GM21723 (cell line): ENCODE results near the gene ALMS1.
"Not testable (repeated sequence)": the region's sequence is repeated elsewhere in the genome, so short reads cannot be mapped to it uniquely, and the experiment has no call there.

Experiments
- ATAC-seq: cut with Tn5 transposase; IDR thresholded peaks from one replicate; pipeline ENCODE4 v1.9.1; 2021; ENCODE audit warnings: mild to moderate bottlenecking, moderate library complexity; ENCODE audit not compliant: unreplicated experiment

The ALMS1 gene, protein sequence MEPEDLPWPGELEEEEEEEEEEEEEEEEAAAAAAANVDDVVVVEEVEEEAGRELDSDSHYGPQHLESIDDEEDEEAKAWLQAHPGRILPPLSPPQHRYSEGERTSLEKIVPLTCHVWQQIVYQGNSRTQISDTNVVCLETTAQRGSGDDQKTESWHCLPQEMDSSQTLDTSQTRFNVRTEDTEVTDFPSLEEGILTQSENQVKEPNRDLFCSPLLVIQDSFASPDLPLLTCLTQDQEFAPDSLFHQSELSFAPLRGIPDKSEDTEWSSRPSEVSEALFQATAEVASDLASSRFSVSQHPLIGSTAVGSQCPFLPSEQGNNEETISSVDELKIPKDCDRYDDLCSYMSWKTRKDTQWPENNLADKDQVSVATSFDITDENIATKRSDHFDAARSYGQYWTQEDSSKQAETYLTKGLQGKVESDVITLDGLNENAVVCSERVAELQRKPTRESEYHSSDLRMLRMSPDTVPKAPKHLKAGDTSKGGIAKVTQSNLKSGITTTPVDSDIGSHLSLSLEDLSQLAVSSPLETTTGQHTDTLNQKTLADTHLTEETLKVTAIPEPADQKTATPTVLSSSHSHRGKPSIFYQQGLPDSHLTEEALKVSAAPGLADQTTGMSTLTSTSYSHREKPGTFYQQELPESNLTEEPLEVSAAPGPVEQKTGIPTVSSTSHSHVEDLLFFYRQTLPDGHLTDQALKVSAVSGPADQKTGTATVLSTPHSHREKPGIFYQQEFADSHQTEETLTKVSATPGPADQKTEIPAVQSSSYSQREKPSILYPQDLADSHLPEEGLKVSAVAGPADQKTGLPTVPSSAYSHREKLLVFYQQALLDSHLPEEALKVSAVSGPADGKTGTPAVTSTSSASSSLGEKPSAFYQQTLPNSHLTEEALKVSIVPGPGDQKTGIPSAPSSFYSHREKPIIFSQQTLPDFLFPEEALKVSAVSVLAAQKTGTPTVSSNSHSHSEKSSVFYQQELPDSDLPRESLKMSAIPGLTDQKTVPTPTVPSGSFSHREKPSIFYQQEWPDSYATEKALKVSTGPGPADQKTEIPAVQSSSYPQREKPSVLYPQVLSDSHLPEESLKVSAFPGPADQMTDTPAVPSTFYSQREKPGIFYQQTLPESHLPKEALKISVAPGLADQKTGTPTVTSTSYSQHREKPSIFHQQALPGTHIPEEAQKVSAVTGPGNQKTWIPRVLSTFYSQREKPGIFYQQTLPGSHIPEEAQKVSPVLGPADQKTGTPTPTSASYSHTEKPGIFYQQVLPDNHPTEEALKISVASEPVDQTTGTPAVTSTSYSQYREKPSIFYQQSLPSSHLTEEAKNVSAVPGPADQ (N-terminal part only)

DNA sequence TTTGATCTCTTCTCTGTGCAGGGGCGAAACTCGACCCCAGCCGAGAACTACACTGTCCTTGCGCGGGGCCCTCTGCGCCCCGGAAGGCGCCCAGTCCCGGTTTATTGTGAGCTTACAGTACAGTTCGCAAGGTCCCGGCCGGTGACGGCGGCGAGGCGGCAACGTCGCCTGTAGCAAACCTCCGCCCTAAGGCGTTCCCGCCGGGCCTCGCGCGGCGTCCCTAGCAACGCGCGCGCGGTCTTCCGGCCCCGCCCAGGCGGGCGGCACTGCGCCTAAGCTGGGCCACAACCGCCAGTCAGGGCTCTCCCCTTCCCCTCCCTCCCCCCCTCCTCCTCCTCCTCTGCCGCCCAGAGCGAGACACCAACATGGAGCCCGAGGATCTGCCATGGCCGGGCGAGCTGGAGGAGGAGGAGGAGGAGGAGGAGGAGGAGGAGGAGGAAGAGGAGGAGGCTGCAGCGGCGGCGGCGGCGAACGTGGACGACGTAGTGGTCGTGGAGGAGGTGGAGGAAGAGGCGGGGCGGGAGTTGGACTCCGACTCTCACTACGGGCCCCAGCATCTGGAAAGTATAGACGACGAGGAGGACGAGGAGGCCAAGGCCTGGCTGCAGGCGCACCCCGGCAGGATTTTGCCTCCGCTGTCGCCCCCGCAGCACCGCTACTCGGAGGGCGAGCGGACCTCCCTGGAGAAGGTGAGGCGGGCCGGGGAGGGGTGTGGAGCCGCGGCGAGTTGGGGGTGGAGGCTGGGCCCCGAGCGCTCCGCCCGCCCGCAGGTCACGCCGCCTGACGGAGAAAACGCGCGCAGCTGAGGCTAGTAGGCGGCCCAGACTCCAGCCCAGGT is at the start of gene ALMS1:
TSS of gene ALMS1 (plus strand) at position 333 of the 838 bp plus-strand sequence. CDS start at position 366, 33 bp downstream.
- ATAC-seq = peak; percentile 88

DNA sequence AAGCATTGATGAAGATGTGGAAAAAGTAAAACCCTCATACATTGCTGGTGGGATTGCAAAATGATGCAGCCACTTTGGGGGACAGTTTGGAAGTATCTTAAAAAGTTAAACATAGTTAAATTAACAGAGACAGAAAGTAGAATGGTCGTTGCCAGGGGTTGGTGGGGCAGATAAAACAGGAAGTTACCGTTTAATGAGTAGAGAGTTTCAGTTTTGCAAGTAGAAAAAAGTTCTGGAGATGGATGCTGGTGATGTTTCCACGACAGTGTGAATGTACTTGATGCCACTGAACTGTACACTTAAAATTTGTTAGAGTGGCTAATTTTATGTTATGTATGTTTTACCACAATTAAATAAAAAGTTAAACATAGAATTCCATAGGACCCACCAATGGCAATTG is 47.8 kb upstream of the ALMS1 start:
- no peak for ATAC-seq

DNA sequence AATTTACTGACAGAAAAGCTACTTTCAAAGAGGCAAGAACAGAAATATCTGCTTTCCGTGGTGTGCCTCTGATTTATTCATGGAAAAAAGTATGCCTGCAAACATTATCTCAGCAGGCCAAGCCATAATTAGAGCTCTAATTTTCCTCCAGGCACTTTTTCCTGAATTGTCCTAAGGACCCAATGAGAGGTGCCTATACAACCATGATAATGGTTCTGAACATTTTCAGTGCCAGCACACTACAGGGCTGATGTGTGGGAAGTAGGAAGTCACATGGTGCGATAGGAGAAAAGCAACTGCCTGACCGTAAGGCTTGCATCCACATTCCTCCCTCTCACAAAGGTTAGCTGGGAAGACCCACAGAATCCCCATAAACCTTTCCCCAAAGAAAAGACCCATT is 46.4 kb upstream of the ALMS1 start:
- ATAC-seq = no peak

DNA sequence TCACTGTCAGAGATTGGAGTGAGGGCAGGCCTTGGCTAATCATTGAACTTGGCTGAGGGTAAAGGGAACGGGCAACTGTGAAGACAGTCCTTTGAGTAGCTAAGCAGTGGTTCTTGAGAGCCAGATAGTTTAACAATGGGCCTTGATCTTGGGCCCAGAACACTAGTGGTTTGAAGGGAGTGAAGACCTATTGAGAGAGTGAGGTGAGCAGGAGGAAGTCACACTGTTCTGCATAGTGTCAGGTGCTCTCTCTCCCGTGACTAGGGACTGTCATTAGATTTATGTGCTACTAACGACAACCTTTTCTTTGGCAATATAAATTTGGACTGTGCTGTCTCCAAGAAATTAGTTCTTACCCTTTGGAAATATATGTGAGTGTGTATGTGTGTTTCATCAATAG is 44.6 kb upstream of the ALMS1 start:
- ATAC-seq = no peak

DNA sequence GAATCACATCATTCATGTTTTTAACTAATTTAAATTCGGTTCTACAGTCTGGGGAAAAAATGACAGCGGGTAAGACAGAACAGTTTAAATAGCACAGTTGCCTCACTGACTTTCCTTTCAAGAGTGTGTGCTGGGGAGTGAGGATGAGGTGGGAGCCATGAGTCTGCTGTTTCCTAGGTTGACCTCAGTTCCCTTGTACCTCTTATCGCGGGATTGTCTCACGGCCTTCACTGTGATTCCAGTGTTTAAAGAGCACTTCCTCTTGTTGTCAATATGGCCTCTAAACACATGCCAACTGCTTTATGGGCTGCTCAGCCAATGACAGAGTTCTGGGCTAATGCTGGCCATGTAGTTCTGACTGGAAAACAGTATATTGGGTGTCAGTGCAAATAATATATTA is 41.6 kb upstream of the ALMS1 start:
- no peak for ATAC-seq

DNA sequence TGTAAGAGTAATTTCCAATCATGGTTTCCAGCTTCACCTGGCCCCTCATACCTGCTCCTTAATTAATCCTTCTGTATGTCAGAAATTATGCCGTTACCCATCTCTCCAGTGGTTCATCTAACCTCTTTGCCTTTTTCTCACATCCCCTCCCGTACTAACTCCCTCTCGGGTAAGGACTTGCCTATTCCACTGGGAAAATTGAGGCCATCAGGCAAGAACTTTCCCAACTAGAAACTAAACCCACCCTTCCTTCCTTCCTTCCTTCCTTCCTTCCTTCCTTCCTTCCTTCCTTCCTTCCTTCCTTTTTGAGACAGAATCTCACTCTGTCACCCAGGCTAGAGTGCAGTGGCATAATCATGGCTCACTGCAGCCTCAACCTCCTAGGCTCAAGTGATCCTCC is 40.9 kb upstream of the ALMS1 start:
- ATAC-seq = not testable (repeated sequence)

DNA sequence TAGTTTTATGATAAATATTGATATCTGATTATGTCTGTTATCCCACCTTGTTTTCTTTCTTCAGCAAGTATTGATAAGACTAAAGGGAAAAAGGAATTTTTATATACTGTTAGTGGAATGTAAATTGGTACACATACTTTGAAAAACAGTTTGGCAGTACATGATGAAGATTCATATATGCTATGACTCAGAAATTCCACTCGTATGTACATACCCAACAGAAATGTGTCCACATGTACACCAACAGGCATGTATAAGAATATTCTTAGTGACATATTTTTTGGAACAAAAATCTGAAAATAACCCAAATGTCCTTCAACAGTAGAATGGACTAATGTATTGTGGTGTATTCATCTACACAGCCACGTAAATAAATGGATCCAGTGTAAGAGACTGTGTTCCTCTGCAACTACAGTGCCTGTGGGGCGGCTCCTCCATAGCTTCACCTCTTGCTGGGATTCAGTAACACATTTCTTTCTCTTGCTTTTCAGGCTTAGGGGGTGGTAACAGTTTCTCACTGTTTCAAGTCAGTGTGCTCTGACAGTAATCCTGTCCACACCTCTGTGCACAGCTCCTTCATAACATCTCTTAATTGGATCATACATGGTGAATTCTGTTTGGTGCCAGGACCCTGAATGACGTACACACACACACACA is 35.5 kb upstream of the ALMS1 start:
- no peak for ATAC-seq

DNA sequence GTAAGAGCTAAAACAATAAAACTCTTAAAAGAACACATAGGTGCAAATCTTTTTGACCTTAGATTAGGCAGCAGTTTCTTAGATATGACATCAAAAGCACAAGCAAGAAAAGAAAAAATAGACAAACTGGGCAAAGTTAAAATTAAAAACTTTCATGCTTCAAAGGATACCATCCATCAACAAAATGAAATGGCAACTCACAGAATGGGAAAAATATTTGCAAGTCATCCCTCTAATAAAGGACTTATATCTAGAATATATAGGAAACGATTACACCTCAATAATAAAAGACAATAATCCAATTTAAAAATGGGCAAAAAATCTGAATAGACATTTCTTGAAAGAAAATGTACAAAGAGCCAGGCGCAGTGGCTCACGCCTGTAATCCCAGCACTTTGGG is 29.5 kb upstream of the ALMS1 start:
- ATAC-seq = no peak

DNA sequence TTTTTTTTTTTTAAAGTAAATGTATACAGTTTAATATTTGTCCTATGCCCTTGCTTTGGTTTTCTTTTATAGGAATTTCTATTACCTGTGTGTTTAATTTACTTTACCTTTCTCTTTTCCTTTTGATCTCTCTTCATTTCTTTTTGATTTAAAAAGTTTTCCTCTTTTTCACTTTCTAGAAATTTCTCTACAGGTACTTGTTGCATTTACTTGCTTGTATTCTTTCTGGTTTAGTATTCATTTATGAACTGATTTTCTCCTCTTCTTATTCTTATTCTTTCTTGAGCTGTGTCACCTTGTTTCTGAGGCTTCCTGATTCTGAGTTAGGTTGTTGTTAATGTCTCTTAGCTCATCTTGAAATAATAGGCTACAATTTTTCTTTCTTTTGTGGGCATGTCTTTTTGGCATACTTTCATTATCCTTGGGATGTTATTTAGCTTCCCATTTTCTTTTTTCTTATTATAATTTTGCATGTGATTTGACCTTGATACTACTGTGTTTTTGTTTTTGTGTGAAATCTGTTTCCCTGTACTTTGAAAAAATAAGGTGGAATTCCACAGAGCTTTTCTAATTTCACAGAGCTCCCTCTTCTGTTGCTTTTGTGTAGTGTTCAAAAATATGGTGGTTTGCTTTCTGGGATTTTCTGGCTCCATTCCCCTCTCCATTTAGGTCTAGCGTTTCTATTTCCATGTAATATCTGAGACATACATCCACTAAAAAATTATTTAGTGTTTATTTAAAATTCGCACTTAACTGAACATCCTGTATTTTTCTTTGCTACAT is 25.5 kb upstream of the ALMS1 start:
- no peak for ATAC-seq

DNA sequence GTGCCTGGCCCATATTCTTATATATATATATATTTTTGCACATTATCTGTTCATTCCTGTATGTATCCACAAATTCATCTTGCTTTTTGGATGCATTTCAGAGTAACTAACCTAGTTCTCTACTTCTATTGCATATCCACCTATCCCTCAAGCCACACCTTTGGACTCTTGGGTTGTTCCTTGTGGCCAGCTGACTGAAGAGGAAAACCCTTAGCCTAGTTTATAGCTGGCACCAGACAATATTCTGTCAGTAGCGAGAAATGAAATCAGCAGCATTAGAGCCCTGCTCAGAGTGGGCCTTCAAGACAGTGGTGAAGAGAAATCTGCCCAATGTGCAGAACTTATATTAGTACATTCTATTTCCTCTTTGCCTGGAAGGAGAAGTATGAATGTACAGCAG is 19.6 kb upstream of the ALMS1 start:
- ATAC-seq = no peak

DNA sequence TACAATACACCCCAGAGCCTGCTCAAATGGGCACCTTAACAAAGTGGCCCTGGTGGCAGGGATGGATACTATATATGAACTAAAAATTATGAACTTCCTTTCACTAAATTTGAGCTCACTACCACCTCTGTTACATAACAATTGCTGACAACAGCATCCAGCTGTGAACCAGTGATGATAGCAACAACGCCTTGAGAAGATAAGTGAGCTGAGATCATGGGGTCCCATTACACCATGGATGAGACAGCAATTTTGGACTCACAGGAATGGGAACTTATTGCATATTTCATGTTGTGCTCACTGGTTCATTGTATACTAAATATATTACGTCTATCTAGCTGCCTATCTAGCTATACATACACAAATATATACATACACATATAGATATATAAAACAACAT is 16.9 kb upstream of the ALMS1 start:
- no peak for ATAC-seq

DNA sequence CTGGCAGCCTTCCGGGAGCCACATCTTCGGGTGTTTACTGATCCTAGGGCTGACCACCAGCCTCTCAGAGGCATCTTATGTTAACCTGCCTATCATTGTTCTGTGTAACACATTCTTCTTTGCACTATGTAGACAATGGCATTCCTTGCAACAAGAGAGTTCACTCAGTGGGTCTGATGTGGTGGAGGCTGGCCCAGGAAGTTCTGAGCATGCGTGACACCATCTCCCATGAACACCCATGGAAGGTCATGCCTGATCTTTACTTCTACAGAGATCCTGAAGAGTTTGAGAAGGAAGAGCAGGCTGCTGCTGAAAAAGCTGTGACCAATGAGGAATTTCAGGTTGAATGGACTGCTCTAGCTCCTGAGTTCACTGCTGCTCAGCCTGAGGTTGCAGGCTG is 15.3 kb upstream of the ALMS1 start:
- no peak for ATAC-seq

DNA sequence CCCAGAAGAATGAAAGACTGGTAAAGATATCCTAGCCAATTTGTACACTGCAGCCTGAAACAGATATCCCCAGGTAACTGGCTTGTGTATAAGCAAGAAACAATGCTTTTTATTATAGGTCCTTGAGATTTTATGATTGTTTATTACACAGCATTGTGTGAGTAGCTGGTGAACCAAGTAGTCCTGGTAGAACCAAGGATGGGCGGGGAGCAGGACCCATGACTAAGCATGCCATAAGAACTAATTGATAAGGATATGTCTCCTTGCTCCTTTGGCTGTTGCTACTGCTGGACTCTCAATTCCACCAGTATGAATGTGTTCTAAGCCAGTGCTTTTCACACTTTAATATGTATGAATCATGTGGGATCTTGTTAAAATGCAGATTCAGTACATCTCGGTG is 12.3 kb upstream of the ALMS1 start:
- no peak for ATAC-seq

DNA sequence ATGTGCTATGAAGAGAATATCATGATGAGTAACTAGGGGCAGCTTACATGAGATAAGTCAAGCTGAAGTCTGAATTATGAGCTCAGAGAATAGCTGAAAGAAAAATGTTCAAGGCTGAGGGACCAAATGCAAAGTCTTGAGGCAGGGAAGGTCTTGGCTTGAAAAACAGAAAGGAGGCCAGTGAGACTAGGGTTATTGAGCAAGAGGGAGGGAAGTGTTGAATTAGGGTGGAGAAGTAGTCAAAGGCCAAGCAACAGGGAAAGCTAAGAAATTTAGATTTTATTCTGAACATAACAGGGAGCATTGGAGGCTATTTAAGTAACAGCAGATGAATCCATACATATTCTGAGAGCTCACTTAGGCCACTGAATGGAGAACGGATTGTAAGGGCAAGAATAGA is 11.4 kb upstream of the ALMS1 start:
- ATAC-seq = no peak

DNA sequence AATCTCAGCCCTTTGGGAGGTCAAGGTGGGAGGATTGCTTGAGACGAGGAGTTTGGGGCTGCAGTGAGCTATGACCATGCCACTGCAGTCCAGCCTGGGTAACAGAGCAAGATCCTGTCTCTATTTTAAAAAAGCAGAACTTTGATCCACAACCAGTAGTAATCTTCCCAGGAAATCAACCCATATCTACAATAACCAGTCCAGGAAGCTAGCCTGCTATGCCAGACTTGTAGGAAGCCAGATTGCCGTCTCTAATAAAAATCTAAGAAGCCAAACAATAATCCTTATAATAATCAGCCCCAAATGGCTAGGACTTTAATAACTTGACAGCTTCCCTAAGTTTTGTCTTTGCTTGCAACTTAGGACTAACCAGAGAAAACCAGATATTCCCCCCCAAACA is 9.0 kb upstream of the ALMS1 start:
- ATAC-seq = no peak

DNA sequence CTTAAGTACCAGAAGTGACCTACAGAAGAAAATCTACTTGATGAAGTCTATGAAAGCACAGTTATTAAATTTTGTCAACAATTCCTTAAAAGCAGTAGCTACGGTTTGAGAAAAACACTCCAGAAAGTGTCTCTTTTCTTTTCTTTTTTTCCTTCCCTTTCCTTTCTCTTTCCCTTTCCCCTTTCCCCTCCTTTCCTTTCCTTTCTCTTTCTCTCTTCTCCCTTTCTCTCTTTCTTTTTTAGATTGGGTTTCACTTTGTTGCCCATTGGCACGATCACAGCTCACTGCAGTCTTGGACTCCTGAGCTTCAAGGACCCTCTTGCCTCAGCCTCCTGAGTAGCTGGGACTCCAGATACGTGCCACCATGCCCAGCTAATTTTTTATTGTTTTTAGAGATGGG is 2.6 kb upstream of the ALMS1 start:
- ATAC-seq = no peak

DNA sequence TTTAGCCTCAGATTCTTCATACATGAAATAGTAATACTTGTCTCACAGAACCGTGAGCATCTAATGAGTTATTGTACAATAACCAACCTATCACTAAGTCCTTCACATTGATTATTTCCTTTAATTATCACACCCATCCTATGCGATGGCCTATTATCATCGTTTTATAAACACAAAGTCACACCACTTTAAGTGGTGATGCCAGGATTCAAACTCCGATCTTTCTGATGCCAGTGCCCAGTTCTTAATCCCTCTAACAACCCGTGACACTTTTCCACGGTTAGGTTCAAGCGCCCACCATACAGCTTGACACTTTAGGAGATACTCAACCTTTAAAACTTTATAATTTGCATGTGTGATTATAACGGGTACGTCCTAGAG is 523 bp upstream of the ALMS1 start:
- no peak for ATAC-seq

DNA sequence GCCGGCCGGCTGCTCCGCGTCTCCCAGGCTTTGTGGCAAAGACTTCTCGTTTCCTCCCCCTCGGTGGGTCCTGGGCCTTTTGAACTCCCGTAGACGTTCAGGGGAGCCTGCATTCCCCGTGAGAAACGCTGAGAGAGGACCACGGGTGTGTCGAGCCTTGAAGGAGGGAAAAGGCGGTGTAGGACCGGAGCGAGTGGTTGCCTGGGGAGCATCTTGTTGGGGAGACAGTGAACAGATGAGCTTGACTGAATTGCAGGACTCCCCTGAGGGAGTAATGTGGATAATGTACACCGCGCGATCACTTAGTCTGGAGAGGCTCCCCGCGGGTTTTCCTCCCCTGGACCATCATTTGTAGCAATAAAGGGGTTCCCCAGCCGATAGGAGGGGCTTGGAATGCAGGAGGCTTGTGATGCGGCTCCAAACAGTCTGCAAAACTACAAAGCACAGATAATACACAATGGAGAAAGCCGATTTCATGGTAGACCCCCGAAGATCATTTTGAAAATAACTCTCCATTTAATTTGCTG is 769 bp downstream of the ALMS1 start:
- ATAC-seq = peak; percentile 22
